Measurements from ENCODE around the gene MAU2. TPM values are rescaled to one million over a fixed set of nuclear protein-coding genes. Genes with fewer than 3 reads are reported as not detected.
A peak's percentile ranks its signal among the peaks of the same experiment; 100 is the strongest.

MAU2 gene
- total and polyA plus RNA-seq, 2 of the 13 experiments (the other 11 are each of a cell fraction or from before 2014, with no cell fraction given), result 16.8 to 33.8 TPM

GRCh38 chr19:19372656-19373416 lies 52.2 kb downstream of the MAU2 start (continued):
- TF ChIP-seq RERE (CRISPR knock-in tag; IDR thresholded peaks at IDR 0.05; ENCODE audit: low read depth), result no peak
- no peak for TF ChIP-seq ZNF550 (CRISPR knock-in tag; IDR thresholded peaks at IDR 0.05; ENCODE audit: borderline replicate concordance)
- no peak for TF ChIP-seq E2F1 (CRISPR knock-in tag; IDR thresholded peaks at IDR 0.05)
- 0 out of 2 replicates have a peak, but pooled peaks have one; percentile 55 for TF ChIP-seq SNAPC4 (CRISPR knock-in tag; IDR thresholded peaks at IDR 0.05)
- TF ChIP-seq SYNCRIP (IDR thresholded peaks at IDR 0.05; ENCODE audit: insufficient read depth, low read depth, low read length), result no peak
- TF ChIP-seq NFKBIZ (CRISPR knock-in tag; IDR thresholded peaks at IDR 0.05), result no peak
- TF ChIP-seq E2F5 (CRISPR knock-in tag; conservative IDR thresholded peaks at IDR 0.05), result no peak
- TF ChIP-seq CBFB (CRISPR knock-in tag; IDR thresholded peaks at IDR 0.05), result no peak
- TF ChIP-seq ZNF780A (CRISPR knock-in tag; IDR thresholded peaks at IDR 0.05), result no peak
- TF ChIP-seq LCORL (IDR thresholded peaks at IDR 0.05), result no peak
- TF ChIP-seq LCORL (CRISPR knock-in tag; IDR thresholded peaks at IDR 0.05), result peak; percentile 40; the same call in 1 of the 2 replicates
- no peak for TF ChIP-seq JUN (CRISPR knock-in tag; IDR thresholded peaks at IDR 0.05)
- peak; percentile 89 for TF ChIP-seq ZNF770 (CRISPR knock-in tag; IDR thresholded peaks at IDR 0.05)

Measured in HepG2 (cell line).